Osteocyte (in vitro differentiated cells): ENCODE data around the gene ABCG1. TPM values are rescaled to one million over a fixed set of nuclear protein-coding genes. Genes with fewer than 3 reads are reported as not detected.
A peak's percentile ranks its signal among the peaks of the same experiment; 100 is the strongest.

Source experiments
- DNase-seq: peaks from one replicate; pipeline ENCODE4 v3.0.0; 2021; ENCODE audit warnings: mixed read lengths; ENCODE audit not compliant: unreplicated experiment; ENCODE audit errors: extremely low spot score
- H3K27ac Mint-ChIP-seq: one replicate; pipeline ENCODE4 v1.8.0; 2021; ENCODE audit warnings: mild to moderate bottlenecking, mixed read lengths; ENCODE audit not compliant: unreplicated experiment
- H3K27me3 Mint-ChIP-seq: one replicate; pipeline ENCODE4 v1.8.0; 2021; ENCODE audit warnings: mixed read lengths; ENCODE audit not compliant: unreplicated experiment
- H3K36me3 Mint-ChIP-seq: one replicate; pipeline ENCODE4 v1.8.0; 2021; ENCODE audit warnings: mixed read lengths; ENCODE audit not compliant: unreplicated experiment
- H3K4me1 Mint-ChIP-seq: one replicate; pipeline ENCODE4 v1.8.0; 2021; ENCODE audit warnings: mixed read lengths; ENCODE audit not compliant: unreplicated experiment
- H3K4me3 Mint-ChIP-seq: one replicate; pipeline ENCODE4 v1.8.0; 2021; ENCODE audit warnings: mild to moderate bottlenecking, moderate library complexity, mixed read lengths; ENCODE audit not compliant: unreplicated experiment
- H3K9me3 Mint-ChIP-seq: one replicate; pipeline ENCODE4 v1.8.0; 2021; ENCODE audit warnings: mixed read lengths; ENCODE audit not compliant: unreplicated experiment
- CTCF ChIP-seq: fragments of 200-600 bp; sonication (generic); IDR thresholded peaks from 2 replicates; pipeline ENCODE4 v1.5.0; 2021; ENCODE audit warnings: antibody characterized with exemption, mild to moderate bottlenecking, moderate library complexity
- total RNA-seq: library from RNA; stranded (reverse); gene quantifications from 2 replicates; pipeline ENCODE4 v1.2.1, GENCODE V29; 2021

Gene ABCG1
- total RNA-seq, 1 donor from 2014 or later: 16.5 TPM

- Mint-ChIP-seq H3K36me3 (no peaks in the 10 kb centered on the region), H3K27ac (no peak overlapping the region), H3K4me3 (no peak overlapping the region), H3K4me1 (peaks cover 4% of the 10 kb centered on the region), H3K9me3 (no peaks in the 10 kb centered on the region), H3K27me3 (peaks cover 33% of the 10 kb centered on the region)
- DNase-seq: peak; percentile 83
- TF ChIP-seq CTCF: peak; percentile 59
Measured at GRCh38 chr21:42337830-42338728, 119.1 kb downstream of the ABCG1 start.

GRCh38 chr21:42338729-42339715 is 120.1 kb downstream of the ABCG1 start:
- Mint-ChIP-seq H3K9me3 (no peaks in the 10 kb centered on the region), H3K4me3 (no peak overlapping the region), H3K27me3 (peaks cover 33% of the 10 kb centered on the region), H3K27ac (no peak overlapping the region), H3K36me3 (no peaks in the 10 kb centered on the region), H3K4me1 (peaks cover 4% of the 10 kb centered on the region)
- no peak for TF ChIP-seq CTCF
- peak; percentile 36 for DNase-seq

GRCh38 chr21:42340187-42341050 is 121.5 kb downstream of the ABCG1 start:
- H3K27me3 Mint-ChIP-seq: peaks cover 22% of the 10 kb centered on the region
- H3K36me3 Mint-ChIP-seq: no peaks in the 10 kb centered on the region
- H3K27ac Mint-ChIP-seq: no peak overlapping the region
- no peak overlapping the region for H3K4me3 Mint-ChIP-seq
- H3K9me3 Mint-ChIP-seq: no peaks in the 10 kb centered on the region
- DNase-seq: peak; percentile 66
- peaks cover 4% of the 10 kb centered on the region for H3K4me1 Mint-ChIP-seq
- no peak for TF ChIP-seq CTCF

GRCh38 chr21:42341776-42342542 is 123.0 kb downstream of the ABCG1 start:
- Mint-ChIP-seq H3K27me3 (peaks cover 9% of the 10 kb centered on the region), H3K4me1 (peaks cover 4% of the 10 kb centered on the region), H3K9me3 (no peaks in the 10 kb centered on the region), H3K4me3 (no peak overlapping the region), H3K36me3 (no peaks in the 10 kb centered on the region), H3K27ac (no peak overlapping the region)
- TF ChIP-seq CTCF: no peak
- DNase-seq: peak; percentile 54
